SU-DHL-6 (cell line): Measurements from ENCODE around the gene FAM72A.
"Not testable (repeated sequence)": the region's sequence is repeated elsewhere in the genome, so short reads cannot be mapped to it uniquely, and the experiment has no call there.

Experiments used
- H2AFZ ChIP-seq: fragments of 200-600 bp; sonication (generic); 2 replicates; pipeline ENCODE4 v1.6.1; 2014; ENCODE audit warnings: low read depth, mild to moderate bottlenecking, moderate library complexity, mixed read lengths, antibody characterized with exemption, low read length; ENCODE audit not compliant: severe bottlenecking
- H3F3A ChIP-seq: fragments of 200-600 bp; shearing (Covaris generic); 2 replicates; pipeline ENCODE4 v1.6.0; 2016; ENCODE audit warnings: antibody characterized with exemption, mild to moderate bottlenecking; ENCODE audit not compliant: insufficient read depth
- H3K27ac ChIP-seq: fragments of 200-600 bp; sonication (generic); 2 replicates; pipeline ENCODE4 v1.5.1; 2016; ENCODE audit warnings: low read depth, mild to moderate bottlenecking, low read length, moderate library complexity, mixed read lengths
- H3K27me3 ChIP-seq: fragments of 200-600 bp; sonication (generic), shearing (Covaris generic); 2 replicates; pipeline ENCODE4 v1.6.0; 2014; ENCODE audit warnings: mild to moderate bottlenecking, low read length
- H3K36me3 ChIP-seq: fragments of 200-600 bp; sonication (generic); 2 replicates; pipeline ENCODE4 v1.6.1; 2014; ENCODE audit warnings: mild to moderate bottlenecking, low read length, mixed read lengths
- H3K4me2 ChIP-seq: fragments of 300-600, 200-600 bp; shearing (Covaris generic), sonication (generic); 2 replicates; pipeline ENCODE4 v1.6.0; 2014; ENCODE audit warnings: low read length, low read depth, mild to moderate bottlenecking; ENCODE audit not compliant: poor library complexity, severe bottlenecking
- H3K4me3 ChIP-seq: fragments of 200-600 bp; sonication (generic); 2 replicates; pipeline ENCODE4 v1.5.1; 2014; ENCODE audit warnings: antibody characterized with exemption, low read length, mild to moderate bottlenecking, mixed read lengths; ENCODE audit not compliant: insufficient read depth, poor library complexity, severe bottlenecking
- H3K79me2 ChIP-seq: fragments of 200-600 bp; sonication (generic); 2 replicates; pipeline ENCODE4 v1.6.1; 2014; ENCODE audit warnings: mild to moderate bottlenecking, low read length, moderate library complexity; ENCODE audit not compliant: insufficient read depth
- H3K9ac ChIP-seq: fragments of 200-600 bp; sonication (generic); 2 replicates; pipeline ENCODE4 v1.7.0; 2014; ENCODE audit warnings: mild to moderate bottlenecking, low read length
- H3K9me2 ChIP-seq: fragments of 200-600 bp; sonication (generic); replicated peaks from 2 replicates; pipeline ENCODE4 v1.6.1; 2014; ENCODE audit warnings: low read length; ENCODE audit not compliant: insufficient read depth
- H3K9me3 ChIP-seq: fragments of 200-600 bp; sonication (generic); 2 replicates; pipeline ENCODE4 v1.6.1; 2014; ENCODE audit warnings: low read length, mixed read lengths; ENCODE audit not compliant: insufficient read depth
- H4K20me1 ChIP-seq: fragments of 200-600 bp; sonication (generic); 2 replicates; pipeline ENCODE4 v1.6.1; 2014; ENCODE audit warnings: low read depth, mild to moderate bottlenecking, antibody characterized with exemption, low read length, moderate library complexity, mixed read lengths

FAM72A gene

GRCh38 chr1:206220332-206221000 is 17.8 kb upstream of the FAM72A start:
- H3K27me3 ChIP-seq, H3K9me3 ChIP-seq, H2AFZ ChIP-seq, H4K20me1 ChIP-seq, H3K27ac ChIP-seq, H3K9ac ChIP-seq, H3K36me3 ChIP-seq, H3K9me2 ChIP-seq, H3K79me2 ChIP-seq, H3K4me2 ChIP-seq, H3F3A ChIP-seq, H3K4me3 ChIP-seq: not testable (repeated sequence)

- not testable (repeated sequence) for H3F3A ChIP-seq, H2AFZ ChIP-seq, H4K20me1 ChIP-seq, H3K4me2 ChIP-seq, H3K9me3 ChIP-seq, H3K9me2 ChIP-seq, H3K9ac ChIP-seq, H3K27me3 ChIP-seq, H3K79me2 ChIP-seq, H3K4me3 ChIP-seq, H3K27ac ChIP-seq, H3K36me3 ChIP-seq
Measured at GRCh38 chr1:206219514-206220331, 17.1 kb upstream of the FAM72A start.

- not testable (repeated sequence) for H3K36me3 ChIP-seq, H3K9me3 ChIP-seq, H2AFZ ChIP-seq, H3K9me2 ChIP-seq, H3F3A ChIP-seq, H3K27ac ChIP-seq, H3K79me2 ChIP-seq, H3K4me3 ChIP-seq, H3K27me3 ChIP-seq, H3K4me2 ChIP-seq, H3K9ac ChIP-seq, H4K20me1 ChIP-seq
Measured at GRCh38 chr1:206218765-206219164, 16.1 kb upstream of the FAM72A start.

- H3K27me3 ChIP-seq: not testable (repeated sequence)
Measured at GRCh38 chr1:206218285-206218684, 15.6 kb upstream of the FAM72A start.

GRCh38 chr1:206215600-206216392 is 13.2 kb upstream of the FAM72A start:
- not testable (repeated sequence) for H3K9ac ChIP-seq, H2AFZ ChIP-seq, H3F3A ChIP-seq, H3K4me3 ChIP-seq, H3K9me3 ChIP-seq, H4K20me1 ChIP-seq, H3K27me3 ChIP-seq, H3K36me3 ChIP-seq, H3K27ac ChIP-seq, H3K9me2 ChIP-seq, H3K79me2 ChIP-seq, H3K4me2 ChIP-seq

More at GRCh38 chr1:206218285-206218684, 15.6 kb upstream of the FAM72A start:
- not testable (repeated sequence) for H3K36me3 ChIP-seq, H3K4me3 ChIP-seq, H3K79me2 ChIP-seq, H3F3A ChIP-seq, H3K27ac ChIP-seq, H3K9ac ChIP-seq, H4K20me1 ChIP-seq, H3K4me2 ChIP-seq, H2AFZ ChIP-seq, H3K9me2 ChIP-seq, H3K9me3 ChIP-seq

GRCh38 chr1:206210802-206211201 is 8.2 kb upstream of the FAM72A start:
- not testable (repeated sequence) for H3K27me3 ChIP-seq, H4K20me1 ChIP-seq, H3K36me3 ChIP-seq, H3K27ac ChIP-seq, H3F3A ChIP-seq, H3K79me2 ChIP-seq, H3K4me3 ChIP-seq, H3K9me2 ChIP-seq, H3K9ac ChIP-seq, H3K4me2 ChIP-seq, H2AFZ ChIP-seq, H3K9me3 ChIP-seq

GRCh38 chr1:206205569-206205968 is 2.9 kb upstream of the FAM72A start:
- not testable (repeated sequence) for H3K9me3 ChIP-seq, H3K27me3 ChIP-seq, H3K4me3 ChIP-seq, H3K9ac ChIP-seq, H3K27ac ChIP-seq, H2AFZ ChIP-seq, H3F3A ChIP-seq, H4K20me1 ChIP-seq, H3K36me3 ChIP-seq, H3K9me2 ChIP-seq, H3K79me2 ChIP-seq, H3K4me2 ChIP-seq
